ENCODE measurements around the gene TPT1.

- TF ChIP-seq TCF7L2 (IDR thresholded peaks at IDR 0.05; ENCODE audit: low read depth, low read length): no peak
- TF ChIP-seq MTA3 (IDR thresholded peaks at IDR 0.05; ENCODE audit: borderline replicate concordance): no peak
- TF ChIP-seq, protein P1, sequence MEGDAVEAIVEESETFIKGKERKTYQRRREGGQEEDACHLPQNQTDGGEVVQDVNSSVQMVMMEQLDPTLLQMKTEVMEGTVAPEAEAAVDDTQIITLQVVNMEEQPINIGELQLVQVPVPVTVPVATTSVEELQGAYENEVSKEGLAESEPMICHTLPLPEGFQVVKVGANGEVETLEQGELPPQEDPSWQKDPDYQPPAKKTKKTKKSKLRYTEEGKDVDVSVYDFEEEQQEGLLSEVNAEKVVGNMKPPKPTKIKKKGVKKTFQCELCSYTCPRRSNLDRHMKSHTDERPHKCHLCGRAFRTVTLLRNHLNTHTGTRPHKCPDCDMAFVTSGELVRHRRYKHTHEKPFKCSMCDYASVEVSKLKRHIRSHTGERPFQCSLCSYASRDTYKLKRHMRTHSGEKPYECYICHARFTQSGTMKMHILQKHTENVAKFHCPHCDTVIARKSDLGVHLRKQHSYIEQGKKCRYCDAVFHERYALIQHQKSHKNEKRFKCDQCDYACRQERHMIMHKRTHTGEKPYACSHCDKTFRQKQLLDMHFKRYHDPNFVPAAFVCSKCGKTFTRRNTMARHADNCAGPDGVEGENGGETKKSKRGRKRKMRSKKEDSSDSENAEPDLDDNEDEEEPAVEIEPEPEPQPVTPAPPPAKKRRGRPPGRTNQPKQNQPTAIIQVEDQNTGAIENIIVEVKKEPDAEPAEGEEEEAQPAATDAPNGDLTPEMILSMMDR (IDR thresholded peaks at IDR 0.05 in 2 of 3, conservative IDR thresholded peaks at IDR 0.05 in 1 of 3; ENCODE audit: insufficient read depth in 2 of 3, low read depth in 1 of 3, low read length in 3 of 3): no peak
- no peak for TF ChIP-seq SMARCA5 (IDR thresholded peaks at IDR 0.05)
- TF ChIP-seq, protein P2, sequence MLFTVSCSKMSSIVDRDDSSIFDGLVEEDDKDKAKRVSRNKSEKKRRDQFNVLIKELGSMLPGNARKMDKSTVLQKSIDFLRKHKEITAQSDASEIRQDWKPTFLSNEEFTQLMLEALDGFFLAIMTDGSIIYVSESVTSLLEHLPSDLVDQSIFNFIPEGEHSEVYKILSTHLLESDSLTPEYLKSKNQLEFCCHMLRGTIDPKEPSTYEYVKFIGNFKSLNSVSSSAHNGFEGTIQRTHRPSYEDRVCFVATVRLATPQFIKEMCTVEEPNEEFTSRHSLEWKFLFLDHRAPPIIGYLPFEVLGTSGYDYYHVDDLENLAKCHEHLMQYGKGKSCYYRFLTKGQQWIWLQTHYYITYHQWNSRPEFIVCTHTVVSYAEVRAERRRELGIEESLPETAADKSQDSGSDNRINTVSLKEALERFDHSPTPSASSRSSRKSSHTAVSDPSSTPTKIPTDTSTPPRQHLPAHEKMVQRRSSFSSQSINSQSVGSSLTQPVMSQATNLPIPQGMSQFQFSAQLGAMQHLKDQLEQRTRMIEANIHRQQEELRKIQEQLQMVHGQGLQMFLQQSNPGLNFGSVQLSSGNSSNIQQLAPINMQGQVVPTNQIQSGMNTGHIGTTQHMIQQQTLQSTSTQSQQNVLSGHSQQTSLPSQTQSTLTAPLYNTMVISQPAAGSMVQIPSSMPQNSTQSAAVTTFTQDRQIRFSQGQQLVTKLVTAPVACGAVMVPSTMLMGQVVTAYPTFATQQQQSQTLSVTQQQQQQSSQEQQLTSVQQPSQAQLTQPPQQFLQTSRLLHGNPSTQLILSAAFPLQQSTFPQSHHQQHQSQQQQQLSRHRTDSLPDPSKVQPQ (CRISPR knock-in tag; IDR thresholded peaks at IDR 0.05; ENCODE audit: borderline replicate concordance): no peak
- no peak for TF ChIP-seq FOXM1 (IDR thresholded peaks at IDR 0.05; ENCODE audit: low read depth)
- TF ChIP-seq FOXM1 (CRISPR knock-in tag; IDR thresholded peaks at IDR 0.05; ENCODE audit: low read depth): no peak
- no peak for TF ChIP-seq ARNT (IDR thresholded peaks at IDR 0.05)
Observed at GRCh38 chr13:45364876-45365557, 24.0 kb upstream of the TPT1 start.
